Neural progenitor cell (in vitro differentiated cells): ENCODE data around the gene FBXO40.

Source experiments
- CTCF ChIP-seq: fragments of 200-600 bp; sonication (generic); IDR thresholded peaks from 2 replicates; pipeline ENCODE4 v1.5.1; 2017; ENCODE audit warnings: antibody characterized with exemption, mild to moderate bottlenecking
- EZH2 ChIP-seq: fragments of 200-600 bp; sonication (generic); IDR thresholded peaks from 2 replicates; pipeline ENCODE4 v1.6.1; 2017; ENCODE audit warnings: antibody characterized with exemption, mild to moderate bottlenecking, moderate library complexity
- EZH2phosphoT487 ChIP-seq: fragments of 200-600 bp; sonication (generic); IDR thresholded peaks from 2 replicates; pipeline ENCODE4 v1.6.1; 2017; ENCODE audit warnings: antibody characterized with exemption

GRCh38 chr3:121645054-121645453 is 51.9 kb downstream of the FBXO40 start:
- no peak for TF ChIP-seq EZH2
- TF ChIP-seq EZH2phosphoT487, result no peak
- no peak for TF ChIP-seq CTCF
